HG03558 (cell line): ENCODE data around the gene CDC14C.
"Not testable (repeated sequence)": the region's sequence is repeated elsewhere in the genome, so short reads cannot be mapped to it uniquely, and the experiment has no call there.

Experiments
- ATAC-seq: cut with Tn5 transposase; IDR thresholded peaks from one replicate; pipeline ENCODE4 v1.9.1; 2021; ENCODE audit warnings: moderate number of reproducible peaks; ENCODE audit not compliant: unreplicated experiment; ENCODE audit errors: extremely low read depth

Gene CDC14C

DNA sequence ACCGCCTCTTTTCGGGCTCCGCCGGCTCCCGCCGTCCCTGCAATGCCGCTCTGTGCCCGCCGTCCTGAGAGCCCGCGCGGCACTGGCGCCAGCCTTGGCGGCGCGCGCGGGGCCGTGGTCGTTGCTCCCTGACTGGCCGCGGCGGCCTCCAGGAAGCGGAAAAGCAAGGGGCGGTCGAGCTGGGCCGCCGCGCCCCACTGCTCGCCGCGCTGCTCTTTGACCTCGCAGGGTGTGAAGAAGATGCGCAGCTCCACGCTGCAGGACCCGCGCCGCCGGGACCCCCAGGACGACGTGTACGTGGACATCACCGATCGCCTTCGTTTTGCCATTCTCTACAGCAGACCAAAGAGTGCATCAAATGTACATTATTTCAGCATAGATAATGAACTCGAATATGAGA lies at the start of gene CDC14C:
Gene CDC14C (plus strand): TSS at position 115 of the 400 bp plus-strand sequence. CDS start 126 bp downstream, at position 241.
- ATAC-seq, result no peak

DNA sequence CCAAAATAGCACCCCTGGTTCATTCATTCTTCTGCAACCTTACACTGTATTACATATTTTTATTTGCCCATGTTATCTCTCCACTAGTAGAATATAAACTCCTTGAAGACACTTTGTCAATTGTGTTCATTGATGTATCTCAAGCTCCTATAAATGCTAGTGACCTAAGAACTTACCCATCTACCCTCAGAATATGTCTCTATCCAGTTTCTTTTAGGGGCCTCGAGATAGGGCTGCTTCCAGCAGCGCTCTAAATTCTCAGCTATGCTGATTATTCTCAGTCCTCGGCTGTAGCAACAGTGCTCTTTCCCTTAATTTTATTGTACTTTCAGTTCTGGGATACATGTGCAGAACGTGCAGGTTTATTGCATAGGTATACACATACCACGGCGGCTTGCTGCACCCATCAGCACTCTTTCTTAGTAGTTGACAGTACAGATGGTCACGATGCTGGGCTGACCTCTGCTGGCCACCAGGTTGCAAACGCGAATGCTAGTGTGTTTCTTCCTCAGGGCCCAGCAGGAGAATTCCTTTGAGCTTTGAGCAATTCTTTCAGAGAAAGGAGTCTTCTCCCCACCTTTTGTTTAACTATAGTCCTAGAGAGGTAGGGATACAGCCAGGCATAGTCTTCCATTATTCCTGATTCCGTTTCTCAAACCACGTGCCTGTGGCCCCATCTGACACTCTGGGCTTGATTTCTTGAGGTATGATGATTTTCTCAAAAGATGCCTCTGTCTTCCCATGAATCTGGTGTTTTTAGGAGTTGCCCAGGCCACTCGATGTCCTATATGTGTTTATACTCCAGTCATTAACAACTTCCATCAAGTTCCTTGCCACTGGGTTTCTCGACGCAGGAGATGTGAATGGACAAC lies 49.1 kb upstream of the CDC14C start:
- ATAC-seq, result no peak

DNA sequence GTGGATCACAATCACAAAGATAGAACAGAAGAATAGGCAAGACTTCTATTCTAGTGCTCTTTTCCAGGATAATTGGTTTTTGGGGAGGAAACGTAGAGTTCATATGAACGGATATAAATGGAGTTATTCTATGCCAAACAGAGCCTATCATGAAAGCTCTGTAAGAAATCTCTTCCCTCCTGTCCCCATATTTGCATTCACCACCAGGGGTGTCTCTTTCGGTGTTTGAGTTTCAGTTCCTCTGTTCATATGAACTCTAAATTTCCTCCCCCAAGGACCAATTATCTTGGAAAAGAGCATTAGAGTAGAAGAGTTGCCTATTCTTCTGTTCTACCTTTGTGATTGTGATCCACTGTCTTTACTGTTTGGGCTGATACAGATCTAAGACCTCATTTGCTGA lies 48.3 kb upstream of the CDC14C start:
- ATAC-seq, result no peak

DNA sequence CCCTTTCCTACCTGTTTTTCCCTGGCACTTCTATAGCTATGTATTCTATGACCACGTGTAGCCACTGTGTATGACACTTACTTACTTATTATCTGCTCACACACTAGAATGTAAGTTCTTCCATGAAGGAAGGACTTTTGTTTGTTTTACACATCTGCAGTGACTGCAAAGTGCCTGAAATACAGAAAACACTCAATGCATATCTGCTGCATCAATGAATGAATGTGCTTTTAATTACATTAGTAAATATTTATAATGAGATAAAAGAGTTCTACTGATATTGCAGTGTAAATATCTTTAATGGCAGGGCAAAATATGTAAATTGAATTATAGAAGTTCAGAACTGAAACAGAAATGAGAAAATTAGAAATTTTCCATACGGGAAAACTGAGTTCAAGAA lies 43.5 kb upstream of the CDC14C start:
- ATAC-seq, result no peak

DNA sequence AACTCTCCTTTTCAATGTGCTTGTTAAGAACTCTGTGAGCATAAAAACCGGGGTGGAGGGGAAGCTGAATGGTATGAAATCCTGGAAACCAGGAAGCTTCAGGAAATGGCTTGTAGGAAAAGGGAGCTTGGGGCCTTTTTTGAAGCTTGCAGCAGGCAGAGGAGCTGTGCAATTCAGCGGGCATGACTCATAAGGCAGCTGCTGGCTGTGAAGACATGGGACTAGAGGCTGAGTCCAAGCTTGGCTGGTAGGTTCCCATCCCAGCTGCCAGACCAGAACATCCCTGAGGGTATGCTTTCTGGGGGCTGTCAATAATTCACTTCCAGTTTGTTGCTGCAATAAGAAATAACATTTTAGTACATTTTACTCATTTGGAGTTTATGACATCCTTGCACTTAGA lies 36.8 kb upstream of the CDC14C start:
- no peak for ATAC-seq

DNA sequence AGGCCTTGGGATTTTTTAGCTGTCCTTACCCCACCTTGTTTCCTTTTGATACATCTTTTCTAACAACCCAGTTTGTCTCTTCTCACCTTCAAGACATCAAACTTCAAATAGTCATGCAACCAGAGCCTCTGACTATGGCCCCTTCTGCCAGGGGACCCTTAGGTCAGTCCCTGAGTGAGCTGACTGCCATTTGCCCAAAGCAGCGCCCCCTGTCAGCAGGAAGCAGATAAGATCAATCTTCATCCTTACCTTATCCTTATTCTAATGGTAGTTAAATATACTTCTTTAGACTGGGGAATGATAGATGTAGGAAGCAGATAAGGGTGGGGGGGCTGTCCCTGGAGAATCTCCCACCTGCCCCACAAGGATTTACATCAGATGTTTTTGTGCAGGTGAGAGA lies 29.8 kb upstream of the CDC14C start:
- ATAC-seq, result no peak

DNA sequence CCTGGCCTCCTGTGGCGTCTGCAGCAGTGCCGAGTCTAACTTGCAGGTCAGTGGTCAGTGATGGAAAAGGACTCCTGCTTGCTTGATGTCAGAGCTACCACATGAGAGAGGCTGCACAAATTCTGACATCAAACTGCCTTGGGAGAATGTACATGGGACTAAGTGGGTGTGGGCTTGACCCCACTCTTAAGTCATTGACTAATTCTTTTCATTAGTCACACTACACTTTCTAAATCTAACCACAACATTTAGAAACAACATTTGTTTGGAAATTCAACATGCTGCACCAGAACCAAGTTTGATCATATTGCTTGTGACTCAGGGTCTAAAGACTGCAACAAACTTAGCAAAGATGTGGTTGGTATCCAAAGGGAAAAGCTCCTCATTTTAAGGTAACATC lies 24.4 kb upstream of the CDC14C start:
- no peak for ATAC-seq

DNA sequence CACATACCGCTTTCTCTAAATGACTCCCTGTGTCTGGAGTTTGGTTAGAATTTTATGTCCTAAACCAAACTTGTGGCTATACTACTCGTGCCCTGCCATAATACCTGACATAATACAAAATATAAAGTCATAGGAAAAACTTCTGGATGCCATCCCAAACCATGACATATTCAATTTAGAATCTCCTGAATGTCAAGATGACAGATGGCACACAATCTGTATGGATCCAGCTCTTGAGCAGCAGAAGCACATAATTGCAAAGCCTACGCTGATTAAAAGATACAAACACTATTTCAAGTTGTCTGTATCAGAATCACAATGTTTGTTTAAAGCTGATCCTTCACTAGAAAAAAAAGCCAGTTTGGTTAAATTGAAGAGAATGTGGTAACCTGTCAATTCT lies 22.4 kb upstream of the CDC14C start:
- no peak for ATAC-seq

DNA sequence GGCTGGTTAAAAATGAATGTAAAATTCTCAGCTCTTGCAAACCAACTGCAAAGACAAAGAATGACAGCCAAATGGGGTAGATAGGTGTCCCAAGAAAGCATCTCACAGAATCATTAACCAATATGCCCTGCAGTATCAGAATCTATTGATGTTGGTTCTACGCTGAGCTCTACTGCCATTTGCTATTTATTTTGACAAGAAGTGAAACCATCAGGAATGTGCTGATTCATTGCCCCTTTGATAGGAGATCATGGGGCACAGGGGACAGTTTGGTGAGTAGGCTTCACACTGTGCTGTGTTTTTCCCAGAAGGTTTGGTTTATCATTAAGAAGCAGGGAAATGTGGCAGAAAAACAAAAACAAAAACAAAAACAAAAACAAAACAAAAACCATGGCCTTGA lies 19.4 kb upstream of the CDC14C start:
- no peak for ATAC-seq

DNA sequence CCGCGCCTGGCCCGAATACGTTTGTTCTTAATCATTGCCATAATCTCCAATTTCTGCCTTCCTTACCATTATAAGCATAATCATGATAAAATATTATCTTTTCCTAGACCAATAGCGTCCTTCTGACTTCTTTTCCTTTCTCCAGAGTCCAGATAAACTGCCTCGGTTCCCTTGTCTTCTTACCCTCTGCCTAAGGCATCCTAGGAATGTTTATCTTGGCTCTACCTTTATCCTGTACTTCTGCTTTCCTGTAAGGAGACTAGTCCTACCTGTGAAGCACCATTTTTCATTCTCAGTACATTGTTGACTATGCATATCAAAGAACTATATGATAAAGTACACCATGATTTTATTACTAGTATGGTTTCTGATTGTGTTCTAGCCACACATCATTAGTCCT lies 18.7 kb upstream of the CDC14C start:
- ATAC-seq, result not testable (repeated sequence)

DNA sequence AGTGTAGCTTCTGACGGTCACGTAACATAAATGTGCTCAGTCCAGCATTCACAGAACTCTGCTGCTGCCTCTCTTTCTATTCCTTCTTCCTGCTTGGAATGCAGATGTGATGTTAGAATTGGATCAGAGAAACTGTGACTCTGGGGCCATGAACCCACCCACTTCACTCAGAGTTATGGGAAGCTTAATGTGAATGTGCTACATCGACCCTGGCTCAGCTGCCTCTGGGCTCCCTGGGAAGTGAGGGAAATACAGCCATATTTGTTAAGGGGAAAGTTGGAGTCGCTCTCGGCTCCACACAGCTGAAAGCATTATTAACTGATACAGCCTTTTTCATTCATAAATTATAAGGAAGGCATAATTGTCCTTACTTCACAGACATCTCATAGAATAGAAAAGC lies 14.5 kb upstream of the CDC14C start:
- not testable (repeated sequence) for ATAC-seq

DNA sequence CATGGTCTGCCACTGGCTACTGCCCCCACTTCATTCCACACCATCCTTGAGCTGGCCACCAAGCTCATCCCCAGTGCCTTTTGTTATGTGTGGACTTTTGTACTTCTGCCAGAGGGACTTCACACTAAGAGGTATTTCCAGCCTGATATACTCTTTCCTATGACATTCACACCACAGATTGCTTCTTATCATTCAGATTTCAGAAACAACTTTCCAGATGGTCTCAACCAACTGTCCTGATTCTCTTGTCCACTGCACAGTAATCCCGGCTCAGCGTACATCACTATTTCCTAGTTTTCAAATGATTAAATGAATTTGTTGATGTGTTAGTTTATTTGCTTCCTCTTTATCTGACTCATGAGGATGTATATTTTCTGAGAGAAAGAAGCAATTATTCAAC lies 7.1 kb downstream of the CDC14C start:
- no peak for ATAC-seq

DNA sequence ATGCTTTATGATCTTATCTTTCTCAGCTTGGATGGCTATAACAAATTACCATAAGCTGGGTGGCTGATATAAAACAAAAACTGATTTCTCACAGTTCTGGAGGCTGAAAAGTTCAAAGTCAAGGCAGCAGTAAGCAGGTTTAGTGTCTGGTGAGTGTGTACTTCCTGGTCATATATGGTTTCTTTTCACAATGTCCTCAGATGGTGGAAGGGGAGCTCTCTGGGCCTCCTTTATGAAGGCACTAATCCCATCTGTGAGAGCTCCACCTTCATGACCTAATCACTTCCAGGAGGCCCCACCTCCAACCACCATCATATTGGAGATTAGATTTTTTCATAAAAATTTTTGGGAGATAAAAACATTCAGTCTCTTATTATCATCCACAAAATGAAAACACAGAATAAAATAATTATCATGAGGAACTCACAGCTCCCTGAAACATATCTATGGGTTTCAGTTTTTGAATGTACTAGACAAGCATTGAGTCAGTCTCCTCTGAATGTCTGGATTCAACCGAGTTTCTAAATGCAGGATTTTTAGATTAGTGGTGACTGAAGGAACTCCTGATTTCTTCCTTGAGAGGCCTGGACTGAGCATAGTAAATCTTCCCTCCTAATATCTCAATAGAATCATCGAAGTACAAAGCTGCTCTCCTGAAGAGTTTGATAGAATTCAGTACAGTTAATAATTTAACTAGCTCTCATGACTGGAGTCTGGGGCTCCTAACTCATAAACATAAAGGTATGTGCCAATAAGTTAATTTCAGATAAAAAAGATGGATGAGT lies 8.0 kb downstream of the CDC14C start:
- no peak for ATAC-seq

DNA sequence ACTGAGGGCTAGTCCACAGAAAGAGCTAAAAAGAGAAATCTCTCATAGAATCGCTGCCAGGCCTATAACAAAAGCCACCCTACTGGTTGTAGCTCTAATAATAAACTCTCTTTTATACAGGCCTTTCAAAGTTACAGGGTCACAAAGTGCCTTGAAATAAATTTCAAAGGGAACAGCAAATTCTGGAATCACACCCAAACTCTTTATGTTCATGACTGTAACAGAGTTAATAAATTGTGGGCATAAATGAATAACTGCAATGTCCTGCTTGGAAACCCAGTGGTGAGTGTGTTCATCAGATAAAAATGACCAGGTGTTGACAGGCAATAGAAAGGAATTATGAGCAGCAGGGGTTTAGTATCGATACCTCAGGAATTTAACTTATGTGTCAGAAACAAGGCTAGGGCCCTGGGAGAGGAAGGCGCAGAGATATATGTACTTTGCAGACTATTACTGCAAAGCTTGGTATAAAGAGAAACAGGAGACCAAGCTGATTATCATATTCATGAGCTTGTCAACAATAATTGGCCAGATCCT lies 9.3 kb downstream of the CDC14C start:
- ATAC-seq, result no peak

DNA sequence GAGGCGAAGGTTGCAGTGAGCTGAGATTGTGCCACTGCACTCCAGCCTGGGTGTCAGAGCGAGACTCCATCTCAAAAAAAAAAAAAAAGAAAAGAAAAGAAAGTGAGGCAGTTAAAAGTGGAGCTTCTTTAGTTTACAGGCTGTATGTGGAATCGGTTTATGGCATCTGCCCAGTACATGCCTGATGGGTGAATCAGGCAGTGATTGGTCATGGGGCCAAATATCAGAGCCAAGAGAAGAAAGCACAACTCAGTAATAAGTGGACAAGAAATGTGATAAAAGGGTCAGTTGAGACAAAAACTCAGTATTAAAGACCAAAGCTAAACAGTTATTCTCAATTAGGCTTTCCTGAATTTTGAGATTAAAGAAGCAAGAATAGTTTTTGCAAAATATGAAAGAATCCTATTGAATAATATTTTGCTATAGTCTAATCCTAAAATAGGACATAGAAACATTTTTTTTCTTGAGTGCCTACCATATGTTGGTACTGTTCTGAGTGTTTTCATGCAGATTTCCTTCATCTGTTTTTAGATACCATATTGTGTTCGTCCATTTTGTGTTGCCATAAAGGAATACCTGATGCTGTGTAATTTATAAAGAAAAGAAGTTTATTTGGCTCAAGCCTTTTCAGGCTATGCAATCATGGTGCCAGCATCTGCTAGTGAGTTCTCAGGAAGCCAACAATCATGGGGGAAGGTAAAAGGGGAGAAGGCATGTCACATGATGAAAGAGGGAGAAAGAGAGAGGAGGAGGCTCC lies 14.4 kb downstream of the CDC14C start:
- ATAC-seq, result no peak

DNA sequence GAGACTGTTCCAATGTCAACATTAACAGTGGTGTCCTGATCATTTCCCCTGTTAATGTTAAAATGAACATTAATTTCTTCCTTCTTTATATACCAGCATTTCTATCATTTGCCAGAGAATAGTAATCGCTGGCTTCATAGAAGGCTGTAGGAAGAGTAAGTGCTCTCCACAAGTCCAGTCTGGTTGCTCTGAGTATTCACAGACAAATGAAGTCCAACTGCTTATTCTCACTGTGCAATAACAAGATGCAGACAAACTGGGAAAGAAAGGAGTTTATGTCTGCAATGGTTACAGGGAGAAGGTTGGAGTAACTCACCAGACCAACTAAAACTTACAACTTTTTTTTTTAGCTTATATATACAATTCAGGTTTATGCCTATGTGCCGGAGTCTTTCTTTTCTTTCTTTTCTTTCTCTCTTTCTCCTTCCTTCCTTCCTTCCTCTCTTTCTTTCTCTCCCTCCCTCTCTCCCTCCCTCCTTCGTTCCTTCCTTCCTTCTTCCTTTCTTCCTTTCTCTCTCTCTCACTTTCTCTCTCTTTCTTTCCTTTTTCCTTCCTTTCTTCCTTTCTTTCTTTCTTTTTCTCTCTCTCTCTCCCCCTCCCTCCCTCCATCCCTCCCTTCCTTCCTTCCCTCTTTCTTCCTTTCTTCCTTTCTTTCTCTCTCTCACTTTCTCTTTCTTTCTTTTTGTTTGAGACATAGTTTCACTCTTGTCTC lies 19.1 kb downstream of the CDC14C start:
- ATAC-seq, result no peak

DNA sequence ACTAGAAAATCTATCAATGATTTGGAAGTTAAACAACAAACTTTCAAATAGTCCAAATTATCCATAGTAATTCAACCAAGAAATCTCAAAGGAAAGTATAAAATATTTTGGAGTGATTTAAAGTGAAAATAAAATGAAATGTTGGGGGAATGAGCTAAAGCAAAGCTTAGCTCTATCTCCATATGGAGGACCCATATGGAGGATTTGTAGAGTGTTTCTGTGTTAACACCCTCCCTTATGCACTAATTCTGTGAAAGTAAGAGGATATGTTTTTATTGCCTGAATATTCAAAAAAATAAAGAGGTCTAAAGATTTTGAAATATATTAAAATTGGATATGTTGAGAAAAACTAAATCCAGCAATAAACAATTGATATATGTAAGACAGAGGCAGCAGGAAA lies 31.6 kb downstream of the CDC14C start:
- ATAC-seq, result no peak

DNA sequence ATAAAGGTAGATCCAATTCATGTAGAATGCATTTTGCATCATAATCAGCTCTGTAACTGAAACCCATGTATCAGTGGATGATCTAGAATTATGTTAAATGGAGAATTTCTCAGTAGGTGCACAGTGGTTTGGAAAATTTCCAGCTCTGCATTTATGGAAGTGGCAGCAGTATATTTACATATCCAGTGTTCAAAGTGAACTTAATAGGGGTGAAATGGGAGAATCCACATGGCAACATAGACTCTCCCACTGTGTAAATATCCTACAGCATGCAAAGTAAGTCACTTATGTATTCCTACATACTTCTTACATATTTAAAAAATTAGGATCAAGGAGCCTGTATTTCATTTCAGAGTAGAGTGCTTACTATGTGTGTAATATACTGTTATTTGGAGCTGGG lies 35.3 kb downstream of the CDC14C start:
- no peak for ATAC-seq

DNA sequence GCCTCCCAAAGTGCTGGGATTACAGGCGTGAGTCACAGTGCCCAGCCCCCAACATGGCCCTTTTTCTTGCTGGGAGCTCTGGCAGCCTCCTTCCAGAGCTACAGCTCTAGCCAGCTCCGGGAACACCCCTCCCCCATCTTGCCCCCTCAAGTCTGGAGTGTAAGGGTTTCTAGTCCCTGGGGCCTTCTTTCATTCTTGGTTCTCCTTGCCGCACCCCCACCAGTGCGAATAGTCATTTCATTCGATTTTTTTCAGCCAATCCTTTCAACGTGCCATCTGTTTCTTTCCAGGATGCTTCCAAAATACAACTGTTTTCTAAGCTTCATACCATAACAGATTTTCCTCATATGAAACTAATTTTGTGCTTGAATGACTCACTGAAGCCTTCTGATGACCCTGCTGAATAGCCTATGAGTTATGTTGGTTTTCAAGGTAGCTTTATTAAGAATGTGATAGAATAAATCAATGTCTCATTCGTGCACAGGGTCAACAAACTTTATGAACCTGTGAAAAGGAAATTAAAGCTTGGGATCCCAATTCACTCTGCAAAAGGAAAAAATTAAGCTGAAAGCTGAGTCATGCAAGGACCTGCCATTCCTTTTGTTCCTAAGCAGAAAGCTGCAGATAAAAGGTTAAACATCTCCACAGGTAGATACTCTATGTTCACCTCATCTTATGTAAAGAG lies 38.6 kb downstream of the CDC14C start:
- ATAC-seq, result no peak
